ENCODE measurements around the gene GATC.

GATC gene

DNA sequence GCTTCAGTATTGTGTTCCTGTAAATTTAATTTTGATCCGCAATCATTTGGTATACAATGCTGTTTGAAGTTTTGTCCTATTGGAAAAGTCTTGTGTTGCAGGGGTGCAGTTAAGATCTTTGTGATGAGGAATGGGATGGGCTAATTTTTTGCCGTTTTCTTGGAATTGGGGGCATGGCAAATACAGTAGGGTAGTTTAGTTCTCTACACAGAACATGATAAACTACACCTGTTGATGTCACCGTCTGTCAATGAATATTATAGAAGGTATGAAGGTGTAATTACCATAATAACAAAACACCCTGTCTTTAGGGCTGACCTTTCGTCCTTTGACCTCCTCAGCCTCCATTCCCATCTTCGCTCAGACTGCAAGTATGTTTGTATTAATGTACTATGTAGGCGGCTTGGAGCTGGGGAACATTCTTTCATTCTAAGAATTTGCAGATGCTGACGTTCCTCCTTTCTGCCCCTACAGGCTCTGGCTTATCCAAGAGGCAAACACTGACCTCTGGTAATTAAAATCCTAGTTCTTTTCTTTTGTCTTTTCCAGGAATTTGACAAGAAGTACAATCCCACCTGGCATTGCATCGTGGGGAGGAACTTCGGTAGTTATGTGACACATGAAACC, 51.4 kb downstream of the GATC start:
- DNase-seq (ENCODE audit: low spot score), result no peak

- no peak for DNase-seq (ENCODE audit: low spot score)
Observed at GRCh38 chr12:120498870-120499515, 52.7 kb downstream of the GATC start.

DNA sequence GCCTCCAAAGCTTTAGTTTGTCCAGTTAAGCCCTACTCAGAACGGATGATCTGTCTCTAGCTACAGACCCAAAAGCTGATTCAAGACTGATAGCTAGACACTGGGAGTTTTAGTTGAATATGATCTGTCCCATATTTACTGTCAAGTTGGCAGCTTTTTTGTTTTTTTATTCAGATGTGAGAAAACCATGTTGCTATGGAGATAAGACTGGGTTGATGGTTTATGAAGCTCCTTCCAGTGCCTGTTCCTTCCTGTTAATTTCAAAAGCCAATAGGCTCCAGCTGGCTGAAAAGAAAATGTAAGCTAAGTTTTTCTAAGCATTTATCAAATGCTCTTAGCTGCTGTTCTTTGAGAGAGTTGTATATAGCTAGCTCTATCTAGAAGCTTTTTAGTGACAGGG, 54.3 kb downstream of the GATC start:
- DNase-seq (ENCODE audit: low spot score), result no peak

GRCh38 chr12:120504587-120504986, 58.3 kb downstream of the GATC start:
- DNase-seq (ENCODE audit: low spot score), result no peak

- no peak for DNase-seq (ENCODE audit: low spot score)
Observed at GRCh38 chr12:120508537-120508936, 62.3 kb downstream of the GATC start.

Measured in kidney capillary endothelial cell (primary cell).